SK-N-SH treated with all-trans-retinoic acid at 6 μM for 48 hours (cell line): ENCODE results near the gene TMTC2.

ENCODE experiments used
- ATAC-seq: fragments of 200-7000 bp; cut with Tn5 transposase; 3 replicates; pipeline ENCODE4 v1.9.1; 2020; ENCODE audit warnings: mild to moderate bottlenecking, moderate library complexity
- ARNTL ChIP-seq: fragments of 450-650 bp; formaldehyde crosslinking; IDR thresholded peaks from 2 replicates; pipeline ENCODE4 v1.5.0; 2020; ENCODE audit warnings: low read depth, mild to moderate bottlenecking, moderate library complexity, borderline replicate concordance
- BACH2 ChIP-seq: fragments of 250-450 bp; sonication (Bioruptor Pico); IDR thresholded peaks from 2 replicates; pipeline ENCODE4 v1.9.0; 2021; ENCODE audit warnings: mild to moderate bottlenecking, borderline replicate concordance
- CREB5 ChIP-seq: fragments of 250-450 bp; sonication (Bioruptor Pico); IDR thresholded peaks from 2 replicates; pipeline ENCODE4 v1.5.1; 2020; ENCODE audit warnings: low read depth, mild to moderate bottlenecking, moderate library complexity
- CSDC2 ChIP-seq: fragments of 250-450 bp; sonication (Bioruptor Pico); IDR thresholded peaks from 2 replicates; pipeline ENCODE4 v1.5.0; 2020; ENCODE audit warnings: mild to moderate bottlenecking, moderate library complexity
- CSRNP3 ChIP-seq: fragments of 250-450 bp; sonication (Bioruptor Pico); IDR thresholded peaks from 2 replicates; pipeline ENCODE4 v1.5.1; 2021; ENCODE audit warnings: mild to moderate bottlenecking, moderate library complexity
- ESRRG ChIP-seq: fragments of 250-450 bp; sonication (Bioruptor Pico); IDR thresholded peaks from 2 replicates; pipeline ENCODE4 v1.6.1; 2021; ENCODE audit warnings: mild to moderate bottlenecking
- GLIS3 ChIP-seq: fragments of 250-450 bp; sonication (Bioruptor Pico); IDR thresholded peaks from 2 replicates; pipeline ENCODE4 v1.5.0; 2020; ENCODE audit warnings: mild to moderate bottlenecking, moderate library complexity
- ISL1 ChIP-seq: fragments of 250-450 bp; sonication (Bioruptor Pico); IDR thresholded peaks from 2 replicates; pipeline ENCODE4 v2.1.2; 2022; ENCODE audit warnings: mild to moderate bottlenecking, moderate library complexity
- OSR1 ChIP-seq: fragments of 250-450 bp; sonication (Bioruptor Pico); IDR thresholded peaks from 2 replicates; pipeline ENCODE4 v1.8.0; 2022; ENCODE audit warnings: moderate library complexity, mild to moderate bottlenecking, inconsistent platforms
- PATZ1 ChIP-seq: fragments of 250-450 bp; sonication (Bioruptor Pico); IDR thresholded peaks from 2 replicates; pipeline ENCODE4 v1.8.0; 2020; ENCODE audit warnings: mild to moderate bottlenecking, moderate library complexity, borderline replicate concordance
- PPARA ChIP-seq: fragments of 250-450 bp; sonication (Bioruptor Pico); IDR thresholded peaks from 2 replicates; pipeline ENCODE4 v1.5.0; 2020; ENCODE audit warnings: mild to moderate bottlenecking, borderline replicate concordance
- RARB ChIP-seq: fragments of 250-450 bp; sonication (Bioruptor Pico); IDR thresholded peaks from 2 replicates; pipeline ENCODE4 v1.8.0; 2021; ENCODE audit warnings: mild to moderate bottlenecking, moderate library complexity
- TCF4 ChIP-seq: fragments of 250-450 bp; sonication (Bioruptor Pico); IDR thresholded peaks from 2 replicates; pipeline ENCODE4 v1.8.0; 2021; ENCODE audit warnings: mild to moderate bottlenecking, moderate library complexity, borderline replicate concordance
- TOX ChIP-seq: fragments of 250-450 bp; sonication (Bioruptor Pico); IDR thresholded peaks from 2 replicates; pipeline ENCODE4 v1.8.0; 2021; ENCODE audit warnings: mild to moderate bottlenecking, moderate library complexity, borderline replicate concordance
- ZC3H10 ChIP-seq: fragments of 250-450 bp; sonication (Bioruptor Pico); IDR thresholded peaks from 2 replicates; pipeline ENCODE4 v1.5.1; 2021; ENCODE audit warnings: mild to moderate bottlenecking, moderate library complexity
- ZFP3 ChIP-seq: fragments of 250-450 bp; sonication (Bioruptor Pico); IDR thresholded peaks from 2 replicates; pipeline ENCODE4 v1.5.0; 2020; ENCODE audit warnings: mild to moderate bottlenecking, moderate library complexity
- ZNF565 ChIP-seq: fragments of 450-650 bp; formaldehyde crosslinking; conservative IDR thresholded peaks from 2 replicates; pipeline ENCODE4 v1.5.0; 2020; ENCODE audit warnings: low read depth, mild to moderate bottlenecking, moderate library complexity
- ZNF70 ChIP-seq: fragments of 450-650 bp; formaldehyde crosslinking; IDR thresholded peaks from 2 replicates; pipeline ENCODE4 v1.5.0; 2020; ENCODE audit warnings: mild to moderate bottlenecking, moderate library complexity
- ZNF8 ChIP-seq: fragments of 450-650 bp; formaldehyde crosslinking; IDR thresholded peaks from 2 replicates; pipeline ENCODE4 v1.5.0; 2020; ENCODE audit warnings: mild to moderate bottlenecking, moderate library complexity
- TF ChIP-seq, protein P1 (sequence below): fragments of 250-450 bp; sonication (Bioruptor Pico); IDR thresholded peaks from 2 replicates; pipeline ENCODE4 v1.8.0; 2021; ENCODE audit warnings: low read depth, mild to moderate bottlenecking, moderate library complexity, borderline replicate concordance
- TF ChIP-seq, protein P2 (sequence below): fragments of 250-450 bp; sonication (Bioruptor Pico); IDR thresholded peaks from 2 replicates; pipeline ENCODE4 v1.5.0; 2020; ENCODE audit warnings: mild to moderate bottlenecking, moderate library complexity

The TMTC2 gene

GRCh38 chr12:82688596-82688995 is 1.9 kb downstream of the TMTC2 start (continued):
- TF ChIP-seq GLIS3 (CRISPR knock-in tag), result no peak
- TF ChIP-seq, protein P1, sequence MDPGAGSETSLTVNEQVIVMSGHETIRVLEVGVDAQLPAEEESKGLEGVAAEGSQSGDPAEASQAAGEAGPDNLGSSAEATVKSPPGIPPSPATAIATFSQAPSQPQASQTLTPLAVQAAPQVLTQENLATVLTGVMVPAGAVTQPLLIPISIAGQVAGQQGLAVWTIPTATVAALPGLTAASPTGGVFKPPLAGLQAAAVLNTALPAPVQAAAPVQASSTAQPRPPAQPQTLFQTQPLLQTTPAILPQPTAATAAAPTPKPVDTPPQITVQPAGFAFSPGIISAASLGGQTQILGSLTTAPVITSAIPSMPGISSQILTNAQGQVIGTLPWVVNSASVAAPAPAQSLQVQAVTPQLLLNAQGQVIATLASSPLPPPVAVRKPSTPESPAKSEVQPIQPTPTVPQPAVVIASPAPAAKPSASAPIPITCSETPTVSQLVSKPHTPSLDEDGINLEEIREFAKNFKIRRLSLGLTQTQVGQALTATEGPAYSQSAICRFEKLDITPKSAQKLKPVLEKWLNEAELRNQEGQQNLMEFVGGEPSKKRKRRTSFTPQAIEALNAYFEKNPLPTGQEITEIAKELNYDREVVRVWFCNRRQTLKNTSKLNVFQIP (CRISPR knock-in tag), result no peak

GRCh38 chr12:82690006-82690405 is 3.3 kb downstream of the TMTC2 start:
- TF ChIP-seq, protein P1 (CRISPR knock-in tag), result no peak
- TF ChIP-seq PPARA (CRISPR knock-in tag) (no peak), TOX (CRISPR knock-in tag) (no peak), ESRRG (CRISPR knock-in tag) (no peak)
- TF ChIP-seq, all 23 proteins: peak for 0
- no peak for ATAC-seq

GRCh38 chr12:82691513-82691912 is 4.8 kb downstream of the TMTC2 start:
- no peak for ATAC-seq
- TF ChIP-seq ZNF70, result no peak
- TF ChIP-seq ISL1 (CRISPR knock-in tag), result peak; percentile 79
- TF ChIP-seq CSDC2 (CRISPR knock-in tag), result no peak
- TF ChIP-seq, all 23 proteins: peak for 1

DNA sequence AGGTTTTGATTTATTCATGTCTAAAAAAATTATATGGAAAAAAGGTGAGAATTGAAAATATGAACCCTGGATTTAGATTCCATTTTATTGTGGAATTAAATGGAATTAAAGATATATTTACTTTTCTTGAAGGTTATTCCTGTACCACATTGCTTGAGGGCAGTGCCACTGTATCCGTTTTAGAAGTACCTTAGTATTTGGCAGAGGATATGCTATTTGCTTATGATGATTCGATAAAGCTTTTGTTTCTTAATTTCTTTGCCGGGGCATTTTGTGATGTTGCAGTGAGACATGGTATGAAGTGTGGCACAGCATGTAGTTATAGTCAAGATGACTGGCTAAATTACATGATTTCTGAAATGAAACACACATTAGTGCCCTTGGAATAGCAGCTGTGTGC is 7.6 kb downstream of the TMTC2 start:
- TF ChIP-seq TCF4 (CRISPR knock-in tag), result no peak
- no peak for TF ChIP-seq ZNF8
- no peak for TF ChIP-seq TOX (CRISPR knock-in tag)
- no peak for TF ChIP-seq ISL1 (CRISPR knock-in tag)
- ATAC-seq, result no peak

DNA sequence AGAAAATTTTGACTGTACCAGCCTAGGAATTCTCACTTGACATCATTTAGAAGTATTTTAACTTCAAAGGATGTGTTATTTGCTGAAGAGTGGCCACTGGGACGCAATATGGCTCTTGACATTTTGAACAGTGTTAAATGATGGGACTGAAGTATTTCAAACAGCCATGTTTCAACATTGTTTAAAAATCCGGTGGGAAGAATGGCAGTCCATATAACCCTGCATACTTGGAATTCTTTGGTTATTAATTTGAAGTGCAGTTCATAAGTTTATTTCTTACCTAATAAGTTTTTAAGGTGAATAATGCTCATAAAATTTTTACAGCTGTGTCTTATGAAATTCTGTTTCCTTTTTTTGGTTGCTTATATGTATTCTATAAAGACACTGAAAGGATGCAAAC is 8.3 kb downstream of the TMTC2 start:
- ATAC-seq, result no peak; the same call in 2 of the 3 replicates
- TF ChIP-seq ISL1 (CRISPR knock-in tag), result peak; percentile 76
- TF ChIP-seq BACH2, result no peak

DNA sequence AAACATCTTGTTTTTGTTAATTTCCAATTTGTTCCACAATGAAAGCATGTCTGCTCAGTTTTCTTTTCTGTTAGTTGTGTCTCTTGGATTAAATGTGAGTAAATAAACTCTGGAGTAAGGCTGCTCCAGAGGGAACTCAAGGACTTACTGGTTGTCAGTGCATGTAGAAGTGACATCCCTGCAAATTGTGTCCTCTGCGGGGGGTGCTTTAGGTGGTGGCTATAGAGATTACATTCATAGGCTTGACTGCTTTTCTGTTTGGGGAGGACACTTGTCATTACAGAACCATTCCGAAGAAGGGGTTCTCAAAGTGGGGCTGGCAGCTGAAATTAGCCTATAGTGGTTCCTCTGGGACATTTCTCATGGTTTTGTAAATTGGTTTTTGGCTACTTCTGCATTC is 8.8 kb downstream of the TMTC2 start:
- TF ChIP-seq OSR1 (CRISPR knock-in tag) (no peak), ISL1 (CRISPR knock-in tag) (no peak), PATZ1 (CRISPR knock-in tag) (no peak), CREB5 (CRISPR knock-in tag) (no peak), RARB (CRISPR knock-in tag) (no peak), ESRRG (CRISPR knock-in tag) (no peak), CSDC2 (CRISPR knock-in tag) (no peak), ZNF565 (CRISPR knock-in tag) (no peak), ZNF8 (no peak), ARNTL (CRISPR knock-in tag) (no peak), ZC3H10 (CRISPR knock-in tag) (no peak), ZFP3 (CRISPR knock-in tag) (no peak), BACH2 (no peak), CSRNP3 (CRISPR knock-in tag) (no peak)
- TF ChIP-seq, protein P1 (CRISPR knock-in tag), result no peak
- TF ChIP-seq, protein P2, sequence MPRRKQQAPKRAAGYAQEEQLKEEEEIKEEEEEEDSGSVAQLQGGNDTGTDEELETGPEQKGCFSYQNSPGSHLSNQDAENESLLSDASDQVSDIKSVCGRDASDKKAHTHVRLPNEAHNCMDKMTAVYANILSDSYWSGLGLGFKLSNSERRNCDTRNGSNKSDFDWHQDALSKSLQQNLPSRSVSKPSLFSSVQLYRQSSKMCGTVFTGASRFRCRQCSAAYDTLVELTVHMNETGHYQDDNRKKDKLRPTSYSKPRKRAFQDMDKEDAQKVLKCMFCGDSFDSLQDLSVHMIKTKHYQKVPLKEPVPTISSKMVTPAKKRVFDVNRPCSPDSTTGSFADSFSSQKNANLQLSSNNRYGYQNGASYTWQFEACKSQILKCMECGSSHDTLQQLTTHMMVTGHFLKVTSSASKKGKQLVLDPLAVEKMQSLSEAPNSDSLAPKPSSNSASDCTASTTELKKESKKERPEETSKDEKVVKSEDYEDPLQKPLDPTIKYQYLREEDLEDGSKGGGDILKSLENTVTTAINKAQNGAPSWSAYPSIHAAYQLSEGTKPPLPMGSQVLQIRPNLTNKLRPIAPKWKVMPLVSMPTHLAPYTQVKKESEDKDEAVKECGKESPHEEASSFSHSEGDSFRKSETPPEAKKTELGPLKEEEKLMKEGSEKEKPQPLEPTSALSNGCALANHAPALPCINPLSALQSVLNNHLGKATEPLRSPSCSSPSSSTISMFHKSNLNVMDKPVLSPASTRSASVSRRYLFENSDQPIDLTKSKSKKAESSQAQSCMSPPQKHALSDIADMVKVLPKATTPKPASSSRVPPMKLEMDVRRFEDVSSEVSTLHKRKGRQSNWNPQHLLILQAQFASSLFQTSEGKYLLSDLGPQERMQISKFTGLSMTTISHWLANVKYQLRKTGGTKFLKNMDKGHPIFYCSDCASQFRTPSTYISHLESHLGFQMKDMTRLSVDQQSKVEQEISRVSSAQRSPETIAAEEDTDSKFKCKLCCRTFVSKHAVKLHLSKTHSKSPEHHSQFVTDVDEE, result no peak
- ATAC-seq, result no peak
